K562 (cell line): Measurements from ENCODE around the gene NPEPPS.

Experiments used
- CEBPB ChIP-seq: fragments of 450-650 bp; IDR thresholded peaks from 2 replicates; pipeline ENCODE4 v1.6.1; 2016; ENCODE audit warnings: missing genetic modification characterization, missing compliant biosample characterization
- NCOA2 ChIP-seq, 2 experiments: fragments of 450-650 bp; IDR thresholded peaks; 2 replicates each; pipeline ENCODE4 v1.6.1; 2018; ENCODE audit warnings: mild to moderate bottlenecking in 2 of 2, moderate library complexity in 1 of 2; ENCODE audit not compliant: partially characterized antibody in 2 of 2
- SAFB ChIP-seq: fragments of 200-400 bp; formaldehyde crosslinking; IDR thresholded peaks from 2 replicates; pipeline ENCODE4 v1.6.1; 2017; ENCODE audit warnings: low read depth, low read length, borderline replicate concordance
- STAG1 ChIP-seq: sonication (generic); formaldehyde crosslinking; IDR thresholded peaks from 2 replicates; pipeline ENCODE4 v1.5.0; 2020; ENCODE audit warnings: missing genetic modification reagents, borderline replicate concordance
- TCF3 ChIP-seq: sonication (generic); formaldehyde crosslinking; IDR thresholded peaks from 2 replicates; pipeline ENCODE4 v1.4.0; 2020; ENCODE audit warnings: mild to moderate bottlenecking, missing genetic modification reagents
- ZNF143 ChIP-seq: sonication (generic); formaldehyde crosslinking; IDR thresholded peaks from 2 replicates; pipeline ENCODE4 v1.9.0; 2022; ENCODE audit warnings: mild to moderate bottlenecking, missing genetic modification reagents
- TF ChIP-seq, protein P1 (sequence below): fragments of 450-650 bp; IDR thresholded peaks from 2 replicates; pipeline ENCODE4 v1.6.1; 2016; ENCODE audit warnings: borderline replicate concordance
- TF ChIP-seq, protein P2 (sequence below), 3 experiments: IDR thresholded peaks in 2 of 3; conservative IDR thresholded peaks in 1 of 3; 2 replicates each; pipeline ENCODE4 v1.5.1; 2011 to 2012; ENCODE audit warnings: low read length in 3 of 3, mild to moderate bottlenecking in 3 of 3, control low read depth in 2 of 3, improper control_type of control experiment in 1 of 3, inconsistent platforms in 1 of 3, low read depth in 1 of 3, mixed read lengths in 1 of 3, moderate library complexity in 1 of 3; ENCODE audit not compliant: insufficient read depth in 2 of 3

DNA sequence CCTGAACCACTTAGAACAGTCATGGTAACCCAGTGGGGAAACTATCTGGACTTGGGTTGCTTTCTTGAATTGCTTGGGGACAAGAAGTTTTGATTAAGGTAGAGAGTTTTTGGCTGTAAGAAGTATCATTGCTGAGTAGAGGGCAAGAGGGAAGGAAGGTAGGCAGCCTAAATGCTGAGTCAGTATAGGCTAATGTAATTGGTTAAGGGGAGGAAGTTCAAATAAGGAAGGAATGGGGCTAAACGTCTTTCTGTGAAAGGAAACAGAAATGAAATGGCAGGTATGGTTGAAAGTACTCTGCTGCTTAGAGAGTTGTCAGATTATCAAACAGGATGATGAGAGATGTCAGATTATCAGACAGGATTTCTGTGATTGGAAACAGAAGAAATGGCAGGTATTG lies 139.2 kb downstream of the NPEPPS start:
- TF ChIP-seq STAG1 (CRISPR knock-in tag) (no peak), SAFB (no peak), CEBPB (tag) (no peak), ZNF143 (CRISPR knock-in tag) (no peak), NCOA2 (IDR thresholded peaks at IDR 0.05; ENCODE audit: partially characterized antibody in 2 of 2) (no peak), TCF3 (CRISPR knock-in tag) (no peak)
- TF ChIP-seq, protein P1, sequence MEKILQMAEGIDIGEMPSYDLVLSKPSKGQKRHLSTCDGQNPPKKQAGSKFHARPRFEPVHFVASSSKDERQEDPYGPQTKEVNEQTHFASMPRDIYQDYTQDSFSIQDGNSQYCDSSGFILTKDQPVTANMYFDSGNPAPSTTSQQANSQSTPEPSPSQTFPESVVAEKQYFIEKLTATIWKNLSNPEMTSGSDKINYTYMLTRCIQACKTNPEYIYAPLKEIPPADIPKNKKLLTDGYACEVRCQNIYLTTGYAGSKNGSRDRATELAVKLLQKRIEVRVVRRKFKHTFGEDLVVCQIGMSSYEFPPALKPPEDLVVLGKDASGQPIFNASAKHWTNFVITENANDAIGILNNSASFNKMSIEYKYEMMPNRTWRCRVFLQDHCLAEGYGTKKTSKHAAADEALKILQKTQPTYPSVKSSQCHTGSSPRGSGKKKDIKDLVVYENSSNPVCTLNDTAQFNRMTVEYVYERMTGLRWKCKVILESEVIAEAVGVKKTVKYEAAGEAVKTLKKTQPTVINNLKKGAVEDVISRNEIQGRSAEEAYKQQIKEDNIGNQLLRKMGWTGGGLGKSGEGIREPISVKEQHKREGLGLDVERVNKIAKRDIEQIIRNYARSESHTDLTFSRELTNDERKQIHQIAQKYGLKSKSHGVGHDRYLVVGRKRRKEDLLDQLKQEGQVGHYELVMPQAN = no peak
- TF ChIP-seq, protein P2, sequence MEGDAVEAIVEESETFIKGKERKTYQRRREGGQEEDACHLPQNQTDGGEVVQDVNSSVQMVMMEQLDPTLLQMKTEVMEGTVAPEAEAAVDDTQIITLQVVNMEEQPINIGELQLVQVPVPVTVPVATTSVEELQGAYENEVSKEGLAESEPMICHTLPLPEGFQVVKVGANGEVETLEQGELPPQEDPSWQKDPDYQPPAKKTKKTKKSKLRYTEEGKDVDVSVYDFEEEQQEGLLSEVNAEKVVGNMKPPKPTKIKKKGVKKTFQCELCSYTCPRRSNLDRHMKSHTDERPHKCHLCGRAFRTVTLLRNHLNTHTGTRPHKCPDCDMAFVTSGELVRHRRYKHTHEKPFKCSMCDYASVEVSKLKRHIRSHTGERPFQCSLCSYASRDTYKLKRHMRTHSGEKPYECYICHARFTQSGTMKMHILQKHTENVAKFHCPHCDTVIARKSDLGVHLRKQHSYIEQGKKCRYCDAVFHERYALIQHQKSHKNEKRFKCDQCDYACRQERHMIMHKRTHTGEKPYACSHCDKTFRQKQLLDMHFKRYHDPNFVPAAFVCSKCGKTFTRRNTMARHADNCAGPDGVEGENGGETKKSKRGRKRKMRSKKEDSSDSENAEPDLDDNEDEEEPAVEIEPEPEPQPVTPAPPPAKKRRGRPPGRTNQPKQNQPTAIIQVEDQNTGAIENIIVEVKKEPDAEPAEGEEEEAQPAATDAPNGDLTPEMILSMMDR (IDR thresholded peaks at IDR 0.05 in 2 of 3, conservative IDR thresholded peaks at IDR 0.05 in 1 of 3; ENCODE audit: insufficient read depth in 2 of 3, low read depth in 1 of 3, low read length in 3 of 3) = no peak
